Transverse colon (tissue), 4 donors: ENCODE data around the gene NRP1. TPM values are rescaled to one million over a fixed set of nuclear protein-coding genes. Genes with fewer than 3 reads are reported as not detected.

Experiments
- DNase-seq: peaks from one replicate; pipeline ENCODE4 v3.0.0-alpha.2; 2019
- H3K27ac ChIP-seq, 4 donors: fragments of 200-600 bp; sonication (generic); 2 replicates each; pipeline ENCODE4 v1.5.1; 2016 to 2018; ENCODE audit warnings: inconsistent platforms in 4 of 4
- H3K27me3 ChIP-seq: fragments of 200-600 bp; sonication (generic); 2 replicates; pipeline ENCODE4 v1.5.1; 2017; ENCODE audit warnings: inconsistent platforms
- H3K36me3 ChIP-seq, 4 donors: fragments of 200-600 bp; sonication (generic); 2 replicates each; pipeline ENCODE4 v1.5.1; 2017 to 2019; ENCODE audit warnings: inconsistent platforms in 4 of 4
- H3K4me1 ChIP-seq, 4 donors: fragments of 200-600 bp; sonication (generic); 2 replicates each; pipeline ENCODE4 v1.5.1; 2017 to 2020; ENCODE audit warnings: inconsistent platforms in 4 of 4
- H3K4me3 ChIP-seq, 4 donors: fragments of 200-600 bp; sonication (generic); 1 replicate in 1 of 4; 2 replicates in 3 of 4; pipeline versions ENCODE4 v1.5.1 to v1.6.1; 2017 to 2019; ENCODE audit warnings: inconsistent platforms in 4 of 4
- H3K9me3 ChIP-seq, 2 donors: fragments of 200-600 bp; sonication (generic); 2 replicates each; pipeline ENCODE4 v1.5.1; 2017 to 2019; ENCODE audit warnings: inconsistent platforms in 2 of 2
- CTCF ChIP-seq, 5 experiments: fragments of 200-600 bp in 3 of 5; fragments of 450-650 bp in 2 of 5; sonication (generic) in 3 of 5; IDR thresholded peaks; 1 replicate in 2 of 5; 2 replicates in 3 of 5; pipeline ENCODE4 v1.5.1; 2016 to 2017; ENCODE audit warnings: antibody characterized with exemption in 5 of 5, inconsistent platforms in 3 of 5, mild to moderate bottlenecking in 2 of 5, moderate library complexity in 1 of 5
- EP300 ChIP-seq: sonication (generic); formaldehyde crosslinking; IDR thresholded peaks from one replicate; pipeline ENCODE4 v1.6.1; 2017; ENCODE audit warnings: antibody characterized with exemption, low read depth
- POLR2A ChIP-seq: fragments of 450-650 bp; IDR thresholded peaks from one replicate; pipeline ENCODE4 v1.6.1; 2016; ENCODE audit warnings: antibody characterized with exemption, mild to moderate bottlenecking, moderate library complexity
- POLR2AphosphoS5 ChIP-seq, 3 donors: sonication (generic); formaldehyde crosslinking; IDR thresholded peaks; one replicate each; pipeline ENCODE4 v1.6.1; 2016; ENCODE audit warnings: antibody characterized with exemption in 3 of 3
- WGBS, 2 donors: methylation state at CpG; one replicate each; pipeline ENCODE4 v1.1.5; 2018; ENCODE audit warnings: low coverage in 1 of 2; 5-methylcytosine and 5-hydroxymethylcytosine counted together
- in situ Hi-C, 4 donors: fragments of 200-750 bp; cut with MboI; loops; one replicate each; pipeline versions ENCODE4 v1.15.0 to v1.15.1; 2017; ENCODE audit warnings: low sequenced_read_pairs in 3 of 4, low pct_ligation_motif_present in 1 of 4, low pct_unique_long_range_greater_than_20kb in 1 of 4
- intact Hi-C: fragments of 100-400 bp; cut with DNase I; formaldehyde crosslinking; loops from one replicate; pipeline ENCODE4 v1.15.1; 2023; ENCODE audit warnings: low total_unique reads
- total RNA-seq, 4 donors: library from RNA; depleted of rRNA; stranded (reverse); fragments of >200 nt; gene quantifications; one replicate each; pipeline ENCODE4 v1.1.0, GENCODE V29; 2016

Gene NRP1
- total RNA-seq, 4 donors from 2014 or later, result 14.1 to 35.5 (median 19.5) TPM

DNA sequence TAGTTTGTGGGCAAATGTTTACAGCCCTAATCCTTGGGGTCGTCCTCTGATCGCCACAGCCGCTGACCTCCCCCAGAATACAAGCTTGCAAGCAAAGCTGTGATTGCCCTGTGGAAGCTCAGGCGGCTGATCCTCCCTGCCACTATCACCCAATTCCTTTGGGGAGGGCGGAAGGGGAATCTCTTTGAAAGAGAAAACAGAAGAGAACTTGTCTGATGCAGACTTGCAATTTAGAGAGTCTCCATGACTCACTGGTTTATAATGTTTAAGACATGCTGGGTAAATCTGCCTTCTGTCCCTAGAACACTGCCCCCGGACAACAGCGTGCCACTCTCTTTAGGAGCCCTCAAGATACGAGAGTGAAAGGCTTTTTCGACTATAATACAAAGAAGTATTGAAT, 75.5 kb downstream of the NRP1 start:
- no peak overlapping the region for H3K27ac ChIP-seq
- WGBS, 2 donors, result 80 to 85% methylated on average over 1 to 9 of the region's 9 CpGs
- TF ChIP-seq EP300, result no peak
- TF ChIP-seq POLR2AphosphoS5 (IDR thresholded peaks at IDR 0.05), result no peak
- no peak for TF ChIP-seq POLR2A
- TF ChIP-seq CTCF (IDR thresholded peaks at IDR 0.05), result no peak
- DNase-seq, result no peak
- no peak overlapping the region for H3K4me3 ChIP-seq
- no peaks in the 10 kb centered on the region for H3K36me3 ChIP-seq
- H3K27me3 ChIP-seq, result no peaks in the 10 kb centered on the region
- in situ Hi-C loops (no loop called here), intact Hi-C loops (no loop called here)
- H3K9me3 ChIP-seq, result no peaks in the 10 kb centered on the region
- peaks cover 0 to 24% (median 3%) of the 10 kb centered on the region in 4 donors for H3K4me1 ChIP-seq

- H3K4me3 ChIP-seq, result no peak overlapping the region
- 43 to 58% methylated on average over 6 to 9 of the region's 9 CpGs for WGBS, 2 donors
- peak overlapping the region in 2 of 4 donors; percentile 27 to 35 for H3K27ac ChIP-seq
- in situ Hi-C loops (no loop called here), intact Hi-C loops (no loop called here)
- peak; percentile 13 for DNase-seq
- H3K27me3 ChIP-seq, result no peaks in the 10 kb centered on the region
- H3K9me3 ChIP-seq, result no peaks in the 10 kb centered on the region
- no peaks in the 10 kb centered on the region for H3K36me3 ChIP-seq
- peaks cover 0 to 15% (median 0%) of the 10 kb centered on the region in 4 donors for H3K4me1 ChIP-seq
- TF ChIP-seq EP300 (no peak), POLR2A (no peak), CTCF (IDR thresholded peaks at IDR 0.05) (no peak), POLR2AphosphoS5 (IDR thresholded peaks at IDR 0.05) (no peak)
Measured at GRCh38 chr10:33257439-33258080, 76.9 kb downstream of the NRP1 start.

- DNase-seq, result no peak
- intact Hi-C loops, result no loop called here
- H3K4me1 ChIP-seq, result peaks cover 0 to 13% (median 0%) of the 10 kb centered on the region in 4 donors
- no peak overlapping the region for H3K27ac ChIP-seq
- no peak overlapping the region for H3K4me3 ChIP-seq
- WGBS, 2 donors, result 96 to 100% methylated on average over 2 to 4 of the region's 4 CpGs
- no peaks in the 10 kb centered on the region for H3K36me3 ChIP-seq
- no peak for TF ChIP-seq POLR2A
- no peak for TF ChIP-seq CTCF (IDR thresholded peaks at IDR 0.05)
- no peak for TF ChIP-seq EP300
- no peak for TF ChIP-seq POLR2AphosphoS5 (IDR thresholded peaks at IDR 0.05)
- no peaks in the 10 kb centered on the region for H3K27me3 ChIP-seq
- in situ Hi-C loops, result no loop called here
- H3K9me3 ChIP-seq, result no peaks in the 10 kb centered on the region
Measured at GRCh38 chr10:33256458-33256857, 78.0 kb downstream of the NRP1 start.

- Histone ChIP-seq H3K36me3 (peaks cover 0 to 4% (median 0%) of the 10 kb centered on the region in 4 donors), H3K27me3 (no peaks in the 10 kb centered on the region), H3K27ac (no peak overlapping the region), H3K4me1 (peaks cover 0 to 14% (median 0%) of the 10 kb centered on the region in 4 donors), H3K4me3 (no peak overlapping the region), H3K9me3 (no peaks in the 10 kb centered on the region)
- WGBS, 2 donors, result 57 to 65% methylated on average over 3 of the region's 3 CpGs
- TF ChIP-seq CTCF (IDR thresholded peaks at IDR 0.05) (no peak), POLR2AphosphoS5 (IDR thresholded peaks at IDR 0.05) (no peak)
- in situ Hi-C loops, result no loop called here
- intact Hi-C loops, result no loop called here
- DNase-seq, result no peak
Measured at GRCh38 chr10:33254556-33255160, 79.8 kb downstream of the NRP1 start.
